HG02981 (cell line): Measurements from ENCODE around the gene LRRC34.

ENCODE experiments used
- ATAC-seq: cut with Tn5 transposase; IDR thresholded peaks from one replicate; pipeline ENCODE4 v1.9.1; 2021; ENCODE audit warnings: mild to moderate bottlenecking, moderate library complexity; ENCODE audit not compliant: unreplicated experiment

Gene LRRC34

DNA sequence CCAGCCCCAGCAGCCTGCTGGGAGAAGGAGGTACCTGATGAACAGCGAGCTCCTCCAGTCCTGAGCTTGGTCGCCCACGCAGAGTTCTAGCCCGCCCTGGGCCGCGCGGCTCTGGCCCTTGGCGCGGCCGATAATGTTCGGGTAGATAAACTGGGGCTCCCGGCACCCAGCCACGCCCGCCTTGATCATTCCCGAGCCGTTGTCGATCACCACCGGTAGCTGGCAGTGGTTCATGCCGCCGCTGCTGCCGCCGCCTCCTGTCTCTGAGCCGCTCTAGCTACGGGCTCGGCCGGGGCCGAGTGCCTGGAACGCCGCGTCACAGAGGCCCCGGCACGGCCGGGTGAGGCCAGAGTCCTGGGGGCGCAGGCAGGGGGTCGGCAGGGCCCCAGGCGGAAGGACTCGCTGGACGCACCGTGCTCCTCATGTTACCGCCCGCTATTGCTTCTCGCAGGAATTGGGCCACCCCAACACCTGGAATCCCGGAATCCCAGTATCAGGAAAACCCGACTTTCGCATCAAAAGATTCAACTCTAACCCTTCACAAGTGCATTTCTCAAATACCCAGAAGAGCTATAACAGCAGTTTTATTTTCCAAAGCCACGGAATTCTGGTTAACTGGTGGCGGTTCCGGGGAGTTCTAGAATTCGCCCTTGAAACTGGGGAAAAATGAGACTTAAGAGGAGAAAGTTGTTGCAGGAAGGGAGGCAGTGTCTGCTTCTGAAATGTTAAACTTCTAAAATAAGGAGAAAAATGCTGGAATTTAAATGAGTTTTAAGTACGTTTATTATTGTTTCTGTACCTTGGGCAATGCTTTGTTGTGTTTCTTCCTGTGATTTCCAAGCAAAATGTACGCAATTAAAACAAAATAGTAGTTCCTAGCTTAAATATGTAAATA lies 43.2 kb downstream of the LRRC34 start, which contains the start of gene ACTRT3:
ACTRT3 (minus strand) TSS at position 275 of the 895 bp plus-strand sequence; CDS start at position 234, 41 bp downstream.
- ATAC-seq, result peak; percentile 24

DNA sequence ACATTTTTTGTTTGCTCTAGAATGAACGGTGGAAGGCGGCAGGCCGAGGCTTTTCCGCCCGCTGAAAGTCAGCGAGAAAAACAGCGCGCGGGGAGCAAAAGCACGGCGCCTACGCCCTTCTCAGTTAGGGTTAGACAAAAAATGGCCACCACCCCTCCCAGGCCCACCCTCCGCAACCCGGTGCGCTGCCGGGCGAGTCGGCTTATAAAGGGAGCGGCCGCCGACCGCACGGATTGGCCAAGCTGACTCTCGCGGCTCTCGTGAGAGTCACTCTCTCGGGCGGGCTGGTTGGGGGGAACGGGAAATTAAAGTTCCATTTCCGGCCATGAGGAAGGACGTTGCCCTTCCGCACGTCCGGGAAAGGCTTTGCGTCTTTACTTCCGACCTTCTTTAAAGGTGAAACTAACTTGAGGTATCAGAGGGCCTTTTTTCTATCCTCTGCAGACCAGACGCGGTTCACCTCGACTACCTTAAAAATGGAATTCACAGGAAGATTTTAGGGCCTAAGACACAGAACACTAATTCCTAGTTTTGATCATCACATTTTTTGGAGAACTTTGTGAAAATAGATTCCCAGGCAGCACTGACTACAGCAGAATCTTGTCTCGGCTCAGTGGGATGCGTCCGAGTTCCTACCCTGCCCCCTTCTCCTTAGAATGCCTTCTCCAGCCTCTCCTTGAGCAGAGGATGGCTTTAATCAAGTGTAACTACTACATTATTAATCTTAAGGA lies 47.7 kb downstream of the LRRC34 start, which contains the start of gene TERC:
TERC (minus strand) TSS at position 179 of the 731 bp plus-strand sequence.
- peak; percentile 77 for ATAC-seq

DNA sequence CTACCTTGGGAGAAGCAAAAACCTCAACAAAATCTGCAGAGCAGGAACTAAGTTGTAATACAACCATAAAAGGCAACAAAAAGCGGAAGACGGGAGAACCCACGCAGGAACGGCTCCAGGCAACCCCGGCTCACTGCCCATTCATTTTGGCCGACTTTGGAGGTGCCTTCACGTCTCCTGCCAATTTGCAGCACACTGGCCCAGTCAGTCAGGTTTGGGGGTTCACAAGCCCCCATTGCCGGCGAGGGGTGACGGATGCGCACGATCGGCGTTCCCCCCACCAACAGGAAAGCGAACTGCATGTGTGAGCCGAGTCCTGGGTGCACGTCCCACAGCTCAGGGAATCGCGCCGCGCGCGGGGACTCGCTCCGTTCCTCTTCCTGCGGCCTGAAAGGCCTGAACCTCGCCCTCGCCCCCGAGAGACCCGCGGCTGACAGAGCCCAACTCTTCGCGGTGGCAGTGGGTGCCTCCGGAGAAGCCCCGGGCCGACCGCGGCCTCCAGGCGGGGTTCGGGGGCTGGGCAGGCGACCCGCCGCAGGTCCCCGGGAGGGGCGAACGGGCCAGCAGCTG lies 48.3 kb downstream of the LRRC34 start:
- peak; percentile 25 for ATAC-seq

DNA sequence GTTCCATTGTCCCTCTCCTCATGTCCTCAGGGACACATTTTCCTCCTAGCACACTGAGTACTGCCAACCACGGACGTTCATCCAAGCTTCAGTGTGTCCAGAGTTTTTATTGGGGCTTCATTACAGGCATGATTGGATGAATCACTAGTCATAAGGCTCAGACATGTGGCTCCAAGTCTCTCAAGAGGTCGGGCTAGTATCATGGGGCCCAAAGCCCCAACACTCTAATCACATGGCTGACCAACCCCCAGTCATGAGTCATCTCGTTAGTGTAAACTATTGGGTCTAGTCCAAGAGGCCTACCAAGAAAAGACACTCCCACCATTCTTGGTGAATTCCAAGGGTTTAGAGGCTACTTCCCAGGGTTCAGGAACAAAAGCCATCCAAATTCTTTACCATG lies 52.2 kb downstream of the LRRC34 start:
- ATAC-seq, result no peak

DNA sequence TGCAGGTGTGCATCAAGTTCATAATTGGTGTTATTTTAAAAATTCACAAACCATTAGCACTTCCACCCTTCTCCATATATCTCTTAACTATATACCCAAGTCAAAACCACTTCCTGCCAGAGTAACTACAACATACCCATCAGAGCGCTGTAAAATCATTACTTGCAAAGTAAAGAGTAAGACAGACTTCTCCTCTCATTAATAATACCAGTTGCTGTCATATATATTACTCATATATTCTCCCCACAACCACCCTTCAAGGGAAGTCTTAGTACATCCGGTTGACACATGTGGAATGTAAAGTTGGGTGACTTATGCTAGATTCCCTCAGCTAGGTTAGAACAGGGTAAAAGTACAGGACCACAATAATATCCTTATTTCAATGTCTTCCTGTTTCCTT lies 53.4 kb downstream of the LRRC34 start:
- ATAC-seq, result peak; percentile 69

DNA sequence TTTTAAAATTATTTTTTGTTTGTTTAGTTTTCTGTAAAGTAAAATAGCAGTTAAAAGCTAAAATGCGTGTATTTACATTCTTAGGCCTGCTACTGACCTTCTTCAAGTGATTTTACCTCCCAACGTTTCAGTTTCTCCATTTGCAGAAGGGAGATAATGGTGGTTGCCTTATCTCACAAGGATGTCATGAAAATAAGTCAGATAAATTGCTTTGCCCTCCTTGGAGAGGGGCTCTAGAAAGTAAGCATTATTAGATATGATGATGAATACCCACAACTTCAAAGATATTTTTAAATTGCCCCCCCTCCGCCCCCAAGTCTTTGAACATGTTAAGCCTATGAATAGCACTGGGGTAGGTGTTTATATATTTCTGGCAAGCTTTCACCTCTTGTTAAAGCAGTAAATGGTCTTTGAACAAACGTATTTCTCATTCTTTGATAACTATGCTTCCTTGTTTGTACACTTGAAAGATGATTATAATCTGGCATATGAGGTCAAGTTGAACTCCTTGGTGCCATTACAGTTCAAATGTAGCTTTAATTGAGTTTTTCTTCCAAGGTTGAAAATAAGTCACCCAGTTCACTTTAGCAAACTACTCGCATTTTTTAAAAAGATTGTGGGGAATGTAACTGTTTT lies 54.2 kb downstream of the LRRC34 start:
- no peak for ATAC-seq

DNA sequence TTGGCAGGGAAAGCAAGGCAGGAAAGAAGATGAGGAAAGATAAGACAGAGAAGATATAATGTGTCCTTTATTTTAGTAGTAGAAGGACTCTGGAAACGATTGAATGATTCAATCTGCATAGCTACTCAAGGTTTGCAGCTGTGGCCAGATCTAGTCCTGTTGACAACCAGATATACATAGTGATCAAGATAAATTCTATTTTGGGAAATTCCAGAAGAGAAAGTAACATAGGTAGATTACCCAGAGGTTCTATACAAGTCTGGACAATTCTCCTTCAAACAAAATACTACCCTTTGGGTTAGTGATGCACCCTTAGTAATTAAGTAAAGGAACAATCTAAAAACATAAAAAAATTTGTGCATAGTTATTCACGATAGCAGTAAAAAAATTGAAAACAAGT lies 57.2 kb downstream of the LRRC34 start:
- ATAC-seq, result no peak

DNA sequence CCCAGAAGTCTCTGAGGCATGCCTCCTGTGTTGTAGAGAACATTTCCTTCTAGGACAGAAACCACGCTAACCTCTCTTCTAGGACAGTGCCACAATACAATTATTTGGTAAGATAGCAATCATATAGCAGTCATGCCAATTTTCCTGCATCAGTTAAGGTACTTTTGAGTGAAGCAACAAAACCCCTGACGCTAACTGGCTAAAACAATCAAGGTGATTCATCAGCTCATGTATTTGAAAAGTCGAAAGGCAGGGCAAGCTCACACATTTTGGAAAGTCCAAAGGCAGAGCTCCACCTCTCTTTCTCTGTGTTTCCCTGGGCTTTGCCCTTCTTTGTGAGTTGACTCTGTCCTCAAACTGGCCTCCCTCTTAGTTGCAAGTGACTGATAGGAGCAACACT lies 58.0 kb downstream of the LRRC34 start:
- ATAC-seq, result no peak

DNA sequence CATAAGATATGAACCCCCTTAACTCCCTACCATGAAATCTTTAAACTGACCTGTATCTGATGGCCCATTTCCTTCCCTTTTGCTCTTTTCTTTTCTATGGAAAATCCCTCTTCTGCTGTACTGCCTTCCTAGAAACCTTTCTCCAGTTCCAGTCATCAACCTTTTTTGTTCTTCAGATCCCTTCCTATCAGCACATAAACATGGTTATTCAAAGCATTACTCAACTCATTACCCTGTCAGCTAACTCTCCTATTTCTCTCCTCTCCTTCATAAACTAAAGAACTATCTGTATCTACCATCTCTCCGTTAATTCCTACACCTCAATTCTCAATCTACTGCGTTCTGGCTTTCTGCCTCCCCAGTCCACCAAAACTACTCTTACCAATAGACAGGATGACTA lies 60.8 kb downstream of the LRRC34 start:
- no peak for ATAC-seq

DNA sequence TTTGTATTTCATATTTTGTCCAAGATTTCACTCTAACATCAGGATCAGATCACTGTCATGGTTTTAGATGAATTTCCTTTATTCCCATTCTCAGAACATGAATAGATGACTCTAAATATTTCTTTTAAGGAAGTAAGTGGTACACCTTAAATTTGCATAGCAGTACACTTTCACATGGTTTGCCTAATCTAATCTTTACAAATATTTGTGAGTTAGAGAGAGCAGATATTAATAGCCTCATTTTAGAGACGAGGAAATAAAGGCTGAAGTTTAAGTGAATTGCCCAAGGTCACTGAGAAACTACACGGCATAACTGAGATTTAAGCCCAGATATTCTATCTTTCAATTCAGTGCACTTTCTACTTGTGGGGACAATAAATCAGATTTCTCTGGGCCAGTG lies 62.0 kb downstream of the LRRC34 start:
- no peak for ATAC-seq

DNA sequence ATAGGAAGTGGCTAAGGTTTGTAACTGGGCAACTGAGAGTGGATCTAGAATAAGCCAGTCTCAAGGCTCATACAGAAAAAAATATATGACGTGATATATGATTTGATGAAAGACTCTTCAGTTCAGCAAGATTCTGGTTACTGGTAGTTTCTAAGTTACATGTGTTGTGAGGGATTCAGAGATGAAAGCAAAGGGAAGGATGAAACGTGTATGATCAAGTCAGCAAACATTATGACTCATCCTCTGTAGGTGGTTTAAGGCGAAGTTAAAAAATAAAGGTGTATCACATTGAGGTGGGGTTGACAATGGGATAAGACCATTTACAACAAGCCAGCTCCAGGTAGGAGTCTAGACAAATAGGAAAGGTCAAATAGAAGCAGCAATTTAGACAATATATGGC lies 64.0 kb downstream of the LRRC34 start:
- no peak for ATAC-seq

DNA sequence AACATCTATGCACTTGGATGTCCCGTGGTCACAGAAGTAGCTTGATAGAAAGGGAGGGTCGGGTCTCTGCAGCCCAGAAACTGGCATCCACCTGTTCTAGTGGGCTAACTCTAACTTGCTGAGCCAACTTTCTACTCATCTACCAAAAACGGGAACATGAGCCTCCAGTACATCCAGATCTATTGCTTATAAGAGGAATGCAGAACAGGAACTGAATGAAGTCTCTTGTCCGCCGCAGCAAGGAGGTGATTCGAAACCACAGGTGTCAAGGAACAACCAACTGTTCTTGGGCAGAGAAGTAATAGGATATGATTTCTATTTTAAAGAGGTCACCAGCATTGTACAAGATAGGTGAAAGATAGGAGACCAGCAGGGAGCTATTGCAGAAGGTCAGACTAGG lies 65.8 kb downstream of the LRRC34 start:
- ATAC-seq, result no peak

DNA sequence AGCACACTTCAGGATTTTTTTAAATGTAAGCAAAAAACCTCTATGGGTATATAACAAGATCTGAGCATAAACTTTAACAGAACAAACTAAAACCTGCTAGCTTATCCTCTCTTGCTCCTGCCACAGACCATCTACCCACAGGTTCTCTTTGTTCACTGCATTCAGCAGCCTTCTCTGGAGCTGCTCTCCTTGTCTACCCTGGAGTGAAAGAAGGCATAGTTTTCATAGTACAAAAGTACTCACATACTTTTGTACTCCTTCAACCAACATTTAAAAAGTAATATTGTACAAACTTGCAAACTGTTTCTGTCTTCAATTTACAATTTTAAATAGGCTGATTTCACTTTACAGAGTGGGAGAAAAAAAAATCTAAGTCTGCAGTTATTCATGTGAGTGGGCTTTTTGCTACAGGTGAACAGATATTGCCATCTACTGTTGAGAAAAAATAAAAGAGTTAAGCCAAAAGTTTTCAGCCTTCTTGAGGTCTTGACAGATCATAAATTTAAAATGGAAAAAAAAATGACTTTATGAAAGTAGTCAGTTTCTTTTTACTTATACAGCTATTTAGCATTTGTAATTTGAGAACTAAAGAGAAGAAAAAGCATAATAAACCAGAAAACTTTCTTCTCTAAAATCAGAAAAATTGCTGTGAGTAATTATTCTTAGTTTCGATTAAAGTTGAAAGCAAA lies 68.2 kb downstream of the LRRC34 start:
- no peak for ATAC-seq
